Stimulated activated CD4-positive, alpha-beta T cell treated with anti-CD3 and anti-CD28 coated beads, Interleukin-4, amount 100 ng/mL, for 1 hour (primary cell): ENCODE measurements around the gene MGST2.
"Not testable (repeated sequence)": the region's sequence is repeated elsewhere in the genome, so short reads cannot be mapped to it uniquely, and the experiment has no call there.

Experiments
- DNase-seq: peaks from one replicate; pipeline ENCODE4 v3.0.0-alpha.2; 2020

Gene MGST2

GRCh38 chr4:139672732-139673131 is 7.1 kb downstream of the MGST2 start:
- DNase-seq: no peak

DNA sequence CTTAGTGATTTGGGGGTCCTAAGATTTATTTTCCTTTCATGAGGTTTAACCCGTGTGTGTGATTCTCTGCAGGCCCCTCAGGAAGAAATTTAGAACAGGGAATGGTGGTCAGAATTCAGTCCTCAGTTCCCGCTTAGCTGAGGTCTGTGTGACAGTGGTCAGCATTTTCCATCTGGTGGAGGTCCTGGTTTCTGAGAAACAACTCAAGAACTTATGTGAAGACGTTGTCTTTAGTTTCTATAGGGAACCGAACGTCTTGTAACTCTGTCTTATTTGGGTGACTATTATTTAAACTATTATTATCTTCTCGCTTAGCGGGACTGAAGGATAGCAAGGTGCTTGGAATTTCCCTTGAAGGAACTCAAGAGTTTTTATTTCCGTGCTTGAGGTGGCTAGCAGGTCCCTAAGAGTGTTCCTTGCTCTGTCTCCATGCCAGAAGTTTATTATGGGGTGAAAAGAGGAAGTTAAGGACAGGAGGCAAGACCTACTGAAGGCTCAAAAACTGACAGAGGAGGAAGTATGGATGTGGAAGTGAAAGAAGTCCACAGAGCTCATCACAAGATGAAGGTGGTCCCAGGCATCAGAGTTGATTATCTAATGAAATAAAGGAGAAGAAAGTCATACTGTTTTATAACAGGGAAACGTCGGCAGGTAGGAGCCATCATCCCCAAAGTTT is 9.4 kb downstream of the MGST2 start:
- no peak for DNase-seq

DNA sequence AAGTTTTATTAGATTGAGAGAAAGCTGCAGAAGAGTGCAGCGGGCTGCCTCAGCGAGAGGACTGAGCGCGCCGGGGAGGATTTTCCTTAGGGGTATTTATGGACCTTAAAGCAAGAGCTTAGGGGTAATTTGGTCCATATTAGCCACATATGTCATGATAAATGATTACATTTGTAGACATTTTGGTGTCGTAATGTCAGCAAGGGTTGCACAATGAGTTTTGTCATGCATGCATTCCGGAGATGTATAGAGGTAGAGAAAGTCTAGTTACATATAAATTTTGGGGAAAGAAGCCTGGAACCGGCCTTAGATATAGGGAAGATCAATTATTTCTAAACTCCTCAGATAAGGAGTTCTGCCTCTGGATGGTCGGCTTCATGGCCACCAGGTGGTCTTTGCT is 10.0 kb downstream of the MGST2 start:
- no peak for DNase-seq

- DNase-seq: no peak
Observed at GRCh38 chr4:139676365-139676764, 10.7 kb downstream of the MGST2 start.

DNA sequence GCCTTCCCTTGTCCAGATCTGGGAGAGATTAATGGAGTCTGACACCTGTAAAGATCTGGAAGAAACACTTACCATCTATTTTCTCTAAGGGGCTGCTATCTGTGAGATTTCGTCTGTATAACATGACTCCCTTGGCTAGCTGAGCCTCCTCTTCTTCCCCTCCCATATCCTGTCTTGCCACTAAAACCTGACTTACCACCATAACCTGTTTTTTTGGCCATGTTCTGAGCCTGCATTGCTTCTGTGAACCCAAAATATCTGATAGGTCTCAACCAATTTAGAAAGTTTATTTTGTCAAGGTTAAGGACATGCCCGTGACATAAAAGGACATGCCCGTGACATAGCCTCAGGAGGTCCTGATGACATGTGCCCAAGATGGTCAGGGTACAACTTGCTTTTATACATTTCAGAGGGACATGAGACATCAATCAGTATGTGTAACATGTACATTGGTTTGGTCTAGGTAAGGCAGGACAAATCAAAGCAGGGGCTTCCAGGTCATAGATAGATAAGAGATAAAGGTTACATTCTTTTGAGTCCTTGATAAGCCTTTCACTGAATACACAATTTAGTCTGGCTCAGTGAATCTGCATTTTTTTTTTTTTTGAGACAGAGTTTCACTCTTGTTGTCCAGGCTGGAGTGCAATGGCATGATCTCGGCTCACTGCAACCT is 11.4 kb downstream of the MGST2 start:
- no peak for DNase-seq

DNA sequence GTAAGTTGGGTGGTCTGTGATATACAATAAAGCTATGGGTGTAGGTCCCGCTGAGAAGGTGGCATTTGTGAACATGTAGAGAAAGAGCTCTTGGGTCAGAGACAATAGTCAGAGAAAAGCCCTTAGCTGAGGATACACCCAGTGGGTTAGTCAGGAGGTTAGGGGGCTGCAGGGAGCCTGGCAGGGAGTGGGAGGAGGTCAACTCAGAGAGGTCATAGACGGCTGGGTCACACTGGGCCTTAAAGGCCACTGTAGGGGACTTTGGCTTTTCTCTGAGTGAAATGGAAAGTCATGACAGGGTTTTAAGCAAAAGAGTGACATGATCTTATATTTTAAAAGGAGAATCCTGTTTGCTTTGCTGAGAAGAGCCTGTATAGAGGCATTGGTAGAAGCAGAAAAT is 16.7 kb downstream of the MGST2 start:
- DNase-seq: no peak

GRCh38 chr4:139682741-139683151 is 17.1 kb downstream of the MGST2 start:
- DNase-seq: no peak

GRCh38 chr4:139684351-139684750 is 18.7 kb downstream of the MGST2 start:
- no peak for DNase-seq

- no peak for DNase-seq
Observed at GRCh38 chr4:139685180-139685579, 19.6 kb downstream of the MGST2 start.

DNA sequence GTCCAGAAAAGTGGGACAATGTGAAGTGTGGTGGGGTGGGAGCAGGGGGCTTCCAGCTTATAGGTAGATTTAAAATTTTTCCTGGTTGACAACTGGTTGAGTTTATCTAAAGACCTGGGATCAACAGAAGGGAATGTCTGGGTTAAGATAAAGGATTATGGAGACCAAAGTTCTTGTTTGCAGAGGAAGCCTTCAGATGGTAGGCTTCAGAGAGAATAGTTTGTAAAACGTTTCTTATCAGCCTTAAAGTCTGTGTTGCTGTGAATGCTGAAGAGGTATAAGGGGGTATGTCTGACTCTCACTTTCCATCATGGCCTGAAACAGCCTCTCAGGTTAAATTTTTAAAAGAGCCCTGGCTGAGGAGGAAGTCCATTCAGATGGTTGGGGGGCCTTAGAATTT is 20.5 kb downstream of the MGST2 start:
- no peak for DNase-seq

DNA sequence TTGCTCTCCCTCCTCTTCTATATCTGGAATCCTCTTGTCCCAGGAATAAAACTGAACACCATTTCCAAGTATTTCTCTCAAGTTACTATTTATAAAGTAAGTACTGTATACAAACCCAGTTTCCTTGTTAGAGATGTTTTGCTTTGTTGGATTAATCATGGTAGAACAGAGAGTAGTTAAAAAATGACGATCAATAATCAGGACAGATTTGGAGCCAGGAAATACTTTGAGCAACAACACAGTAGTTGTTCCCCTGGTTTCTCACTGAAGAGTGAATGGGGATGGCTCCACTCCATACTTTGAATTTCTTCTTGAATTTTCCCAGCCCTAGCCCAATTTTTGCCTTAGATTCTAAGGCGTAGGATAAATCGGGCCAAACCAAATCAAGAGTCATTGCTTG is 21.4 kb downstream of the MGST2 start:
- no peak for DNase-seq

- DNase-seq: no peak
Observed at GRCh38 chr4:139689093-139689722, 23.6 kb downstream of the MGST2 start.

GRCh38 chr4:139690419-139690818 is 24.8 kb downstream of the MGST2 start:
- DNase-seq: no peak

DNA sequence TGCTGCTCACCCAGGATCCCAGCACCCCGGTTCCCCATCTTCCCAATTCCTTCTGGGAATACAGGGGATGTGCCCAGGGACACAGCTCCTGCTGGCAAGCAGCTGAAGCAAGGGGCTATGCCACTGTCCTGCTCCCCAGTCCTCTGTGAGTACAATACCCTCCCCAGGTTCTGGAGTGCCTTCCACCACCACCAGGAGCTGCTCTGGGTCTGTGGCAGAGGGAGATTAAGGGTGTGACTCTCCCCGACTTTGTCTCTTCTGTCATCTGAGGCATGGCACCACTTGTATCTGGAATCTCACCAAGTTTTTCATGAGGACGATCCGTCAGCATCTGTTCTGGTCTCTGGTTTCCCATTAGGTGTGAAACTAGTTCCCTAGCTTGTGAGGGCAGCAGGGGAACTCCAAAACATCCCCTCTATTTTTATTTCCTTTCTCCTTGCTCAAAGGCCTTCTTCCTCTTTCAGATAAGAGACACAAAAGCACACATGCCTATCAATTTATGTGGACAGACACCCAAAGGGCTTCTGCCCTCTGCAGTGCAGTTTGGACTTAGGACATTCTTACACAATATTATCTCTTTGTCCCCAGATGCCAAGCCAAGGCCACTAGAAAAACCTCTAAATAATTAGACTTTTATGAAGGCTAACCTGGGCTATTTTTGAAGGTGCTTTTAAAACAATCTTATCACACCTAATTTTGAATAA is 26.8 kb downstream of the MGST2 start:
- no peak for DNase-seq

DNA sequence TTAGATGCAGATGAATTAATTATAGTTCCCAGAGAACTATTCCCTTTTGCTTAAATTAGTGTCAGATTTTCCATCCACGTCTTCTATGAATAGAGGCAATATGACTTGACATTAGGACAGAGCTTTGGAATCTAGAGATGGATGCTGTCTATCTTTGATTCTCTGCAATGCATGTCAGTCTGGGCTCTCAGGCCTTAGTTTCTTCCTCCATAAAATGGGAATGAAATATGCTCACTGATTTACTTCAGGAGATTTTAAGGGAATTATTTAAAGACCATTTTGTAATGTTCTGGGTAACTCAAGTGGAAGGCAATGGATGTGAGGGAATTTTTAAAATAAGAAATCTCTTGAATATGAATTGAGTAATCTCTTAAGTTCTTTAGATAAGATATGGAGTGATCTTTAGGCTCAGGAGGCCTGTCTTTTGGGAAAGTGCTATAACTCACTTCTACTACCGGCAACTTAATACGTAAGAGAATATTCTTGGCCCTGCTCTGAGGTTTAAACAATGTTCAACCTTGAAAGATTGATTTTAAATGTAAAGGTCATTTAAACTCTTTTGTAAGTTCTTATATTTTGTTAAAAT is 29.0 kb downstream of the MGST2 start:
- no peak for DNase-seq

GRCh38 chr4:139696491-139696890 is 30.9 kb downstream of the MGST2 start:
- no peak for DNase-seq

GRCh38 chr4:139698167-139698925 is 32.7 kb downstream of the MGST2 start:
- not testable (repeated sequence) for DNase-seq

DNA sequence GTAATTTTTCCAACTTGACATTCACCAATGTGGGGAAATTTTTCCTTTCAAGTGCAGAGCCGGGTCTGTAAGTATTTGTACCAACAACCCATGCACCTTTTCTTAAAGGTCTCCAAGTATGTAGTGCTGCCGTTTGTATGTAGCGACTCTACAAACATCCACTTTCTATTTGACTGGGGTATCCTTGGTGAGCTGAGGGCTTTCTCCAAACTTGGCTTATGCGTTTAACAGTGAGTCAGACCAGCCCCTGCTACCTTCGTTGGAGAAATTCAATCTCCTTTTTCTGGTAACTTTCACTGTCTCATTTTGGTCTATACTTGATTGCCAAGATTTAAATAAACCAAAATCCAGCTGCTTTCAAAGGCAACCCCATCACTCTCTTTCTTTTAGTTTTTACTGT is 34.9 kb downstream of the MGST2 start:
- no peak for DNase-seq

GRCh38 chr4:139704915-139705485 is 39.4 kb downstream of the MGST2 start:
- no peak for DNase-seq

- DNase-seq: no peak
Observed at GRCh38 chr4:139709660-139710059, 44.0 kb downstream of the MGST2 start.

DNA sequence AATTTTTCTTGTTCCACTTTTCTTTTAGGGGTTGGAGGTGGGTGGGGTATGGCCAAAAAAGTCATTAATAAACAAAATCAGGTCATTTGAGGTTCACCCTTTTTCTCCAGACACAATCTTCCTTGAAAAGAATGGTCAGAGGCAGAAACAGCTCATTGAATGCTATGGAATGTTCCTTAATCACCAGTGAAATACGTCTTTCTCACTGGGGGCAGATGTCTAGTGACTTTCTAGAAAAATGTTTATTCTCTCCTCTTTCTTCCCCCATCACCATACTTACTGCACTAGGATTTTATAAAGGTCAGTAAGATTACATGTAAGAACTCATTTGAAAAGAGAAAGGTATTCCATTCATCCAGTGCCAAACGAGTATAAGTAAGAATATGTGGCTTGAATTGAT is 44.5 kb downstream of the MGST2 start:
- DNase-seq: no peak

DNA sequence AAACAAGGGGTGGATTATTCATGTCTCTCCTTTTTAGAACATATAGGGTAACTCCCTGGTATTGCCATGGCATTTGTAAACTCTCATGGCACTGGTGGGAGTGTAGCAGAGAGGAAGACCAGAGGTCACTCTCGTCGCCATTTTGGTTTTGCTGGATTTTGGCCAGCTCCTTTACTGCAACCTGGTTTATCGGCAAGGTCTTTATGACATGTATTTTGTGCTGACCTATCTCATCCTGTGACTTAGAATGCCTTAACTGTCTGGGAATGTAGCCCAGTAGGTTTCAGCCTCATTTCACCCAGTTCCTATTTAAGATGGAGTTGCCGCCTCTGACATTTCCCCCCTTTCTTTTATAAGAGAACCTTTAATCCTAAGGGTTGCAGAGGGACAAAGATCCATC is 45.8 kb downstream of the MGST2 start:
- DNase-seq: no peak
